Activated CD8-positive, alpha-beta T cell treated with anti-CD3 and anti-CD28 coated beads for 36 hours (primary cell): Measurements from ENCODE around the gene POLR2H. TPM values are rescaled to one million over a fixed set of nuclear protein-coding genes. Genes with fewer than 3 reads are reported as not detected.

Source experiments
- ATAC-seq: fragments of 200-7000 bp; cut with Tn5 transposase; one replicate; pipeline ENCODE4 v1.10.0; 2021; ENCODE audit warnings: mild to moderate bottlenecking, moderate library complexity
- CTCF ChIA-PET: fragments of 350-600 bp; sonication (Branson Sonifier 250); formaldehyde crosslinking; loops from one replicate; lab custom pipeline; 2021; ENCODE audit warnings: antibody characterized with exemption; lab: Charles Lee
- POLR2A ChIA-PET: fragments of 350-600 bp; sonication (Branson Sonifier 250); formaldehyde crosslinking; loops from one replicate; lab custom pipeline; 2021; ENCODE audit warnings: antibody characterized with exemption; lab: Charles Lee
- DNase-seq: peaks from one replicate; pipeline ENCODE4 v3.0.0-alpha.2; 2020
- H3K27ac Mint-ChIP-seq: one replicate; pipeline ENCODE4 v1.8.0; 2021; ENCODE audit warnings: mild to moderate bottlenecking, mixed read lengths
- H3K27me3 Mint-ChIP-seq: one replicate; pipeline ENCODE4 v1.8.0; 2021; ENCODE audit warnings: mixed read lengths
- H3K36me3 Mint-ChIP-seq: one replicate; pipeline ENCODE4 v1.8.0; 2021; ENCODE audit warnings: low read depth, mixed read lengths
- H3K4me1 Mint-ChIP-seq: one replicate; pipeline ENCODE4 v1.8.0; 2021; ENCODE audit warnings: low read depth, mixed read lengths
- H3K4me3 Mint-ChIP-seq: one replicate; pipeline ENCODE4 v1.8.0; 2021; ENCODE audit warnings: mild to moderate bottlenecking, moderate library complexity, mixed read lengths
- H3K9me3 Mint-ChIP-seq: one replicate; pipeline ENCODE4 v1.8.0; 2021; ENCODE audit warnings: mixed read lengths
- intact Hi-C: fragments of 100-400 bp; cut with micrococcal nuclease; formaldehyde crosslinking; loops from one replicate; pipeline ENCODE4 v1.10.0; 2022
- total RNA-seq, 2 experiments: library from RNA; stranded (reverse); gene quantifications; one replicate each; pipeline ENCODE4 v1.2.3, GENCODE V29; 2021
- TF ChIP-seq, protein P1 (sequence below): fragments of 200-600 bp; IDR thresholded peaks from one replicate; pipeline ENCODE4 v1.8.0; 2022; ENCODE audit warnings: antibody characterized with exemption, mild to moderate bottlenecking

POLR2H gene
- total RNA-seq, 2 experiments from 2014 or later = 166 to 169 TPM

DNA sequence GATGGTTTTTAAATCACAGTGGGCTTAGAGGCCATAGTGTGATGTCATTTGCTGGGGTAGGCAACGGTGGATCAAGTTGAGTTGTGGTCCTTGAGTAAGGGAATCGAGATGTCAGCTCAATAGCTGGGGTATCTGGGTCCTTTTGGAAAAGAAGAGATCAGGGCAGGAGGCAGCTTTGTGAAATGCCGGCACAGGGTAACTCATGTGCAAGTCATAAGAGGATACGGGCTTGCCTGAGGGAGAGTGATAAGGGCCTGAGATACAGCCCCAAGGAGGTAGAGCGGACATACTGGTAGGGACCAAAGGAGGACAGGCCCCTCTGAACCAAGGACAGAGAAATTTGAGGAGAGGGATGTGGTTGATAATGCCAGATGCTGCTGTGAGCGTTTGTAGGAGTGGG is 28.3 kb upstream of the POLR2H start:
- Mint-ChIP-seq H3K4me3 (no peak overlapping the region), H3K4me1 (peaks cover 73% of the 10 kb centered on the region), H3K27ac (peak overlapping the region; percentile 89), H3K27me3 (no peaks in the 10 kb centered on the region), H3K36me3 (peaks cover 63% of the 10 kb centered on the region), H3K9me3 (no peaks in the 10 kb centered on the region)
- CTCF ChIA-PET = no interaction called here
- TF ChIP-seq, protein P1, sequence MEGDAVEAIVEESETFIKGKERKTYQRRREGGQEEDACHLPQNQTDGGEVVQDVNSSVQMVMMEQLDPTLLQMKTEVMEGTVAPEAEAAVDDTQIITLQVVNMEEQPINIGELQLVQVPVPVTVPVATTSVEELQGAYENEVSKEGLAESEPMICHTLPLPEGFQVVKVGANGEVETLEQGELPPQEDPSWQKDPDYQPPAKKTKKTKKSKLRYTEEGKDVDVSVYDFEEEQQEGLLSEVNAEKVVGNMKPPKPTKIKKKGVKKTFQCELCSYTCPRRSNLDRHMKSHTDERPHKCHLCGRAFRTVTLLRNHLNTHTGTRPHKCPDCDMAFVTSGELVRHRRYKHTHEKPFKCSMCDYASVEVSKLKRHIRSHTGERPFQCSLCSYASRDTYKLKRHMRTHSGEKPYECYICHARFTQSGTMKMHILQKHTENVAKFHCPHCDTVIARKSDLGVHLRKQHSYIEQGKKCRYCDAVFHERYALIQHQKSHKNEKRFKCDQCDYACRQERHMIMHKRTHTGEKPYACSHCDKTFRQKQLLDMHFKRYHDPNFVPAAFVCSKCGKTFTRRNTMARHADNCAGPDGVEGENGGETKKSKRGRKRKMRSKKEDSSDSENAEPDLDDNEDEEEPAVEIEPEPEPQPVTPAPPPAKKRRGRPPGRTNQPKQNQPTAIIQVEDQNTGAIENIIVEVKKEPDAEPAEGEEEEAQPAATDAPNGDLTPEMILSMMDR = no peak
- DNase-seq (no peak), ATAC-seq (no peak)
- intact Hi-C loops = no loop called here
- POLR2A ChIA-PET = interaction anchor here (1.0 to 1.6 kb wide), 5 partner anchors 9 to 201 kb away, joined by 3 to 12 read pairs (median 4); no protein-coding TSS in a partner anchor

GRCh38 chr3:184333700-184334099 is 27.8 kb upstream of the POLR2H start:
- CTCF ChIA-PET = no interaction called here
- H3K27me3 Mint-ChIP-seq = no peaks in the 10 kb centered on the region
- H3K9me3 Mint-ChIP-seq = no peaks in the 10 kb centered on the region
- TF ChIP-seq, protein P1 = no peak
- DNase-seq (no peak), ATAC-seq (no peak)
- intact Hi-C loops = loop anchor here (2.0 kb wide), 1 partner anchor 17 kb away; no protein-coding TSS in a partner anchor
- POLR2A ChIA-PET = interaction anchor here (1.0 to 1.6 kb wide), 5 partner anchors 10 to 200 kb away, joined by 3 to 12 read pairs (median 4); no protein-coding TSS in a partner anchor
- H3K27ac Mint-ChIP-seq = peak overlapping the region; percentile 89
- peaks cover 75% of the 10 kb centered on the region for H3K4me1 Mint-ChIP-seq
- H3K36me3 Mint-ChIP-seq = peaks cover 58% of the 10 kb centered on the region
- H3K4me3 Mint-ChIP-seq = no peak overlapping the region

- Mint-ChIP-seq H3K9me3 (no peaks in the 10 kb centered on the region), H3K27me3 (no peaks in the 10 kb centered on the region), H3K36me3 (peaks cover 51% of the 10 kb centered on the region), H3K27ac (peak overlapping the region; percentile 89), H3K4me3 (peak overlapping the region; percentile 22), H3K4me1 (peaks cover 70% of the 10 kb centered on the region)
- POLR2A ChIA-PET = interaction anchor here (0.8 to 1.3 kb wide), 7 partner anchors 8 to 28 kb away, joined by 3 to 8 read pairs (median 5); partner anchors contain the start of genes CLCN2 and POLR2H
- TF ChIP-seq, protein P1 = no peak
- ATAC-seq (peak; percentile 75), DNase-seq (peak; percentile 78)
- intact Hi-C loops = loop anchor here (2.0 kb wide), 1 partner anchor 18 kb away; no protein-coding TSS in a partner anchor
- CTCF ChIA-PET = interaction anchor here (1.3 kb wide), 1 partner anchor 207 kb away, joined by 3 read pairs; no protein-coding TSS in a partner anchor
Measured at GRCh38 chr3:184334470-184335158, 26.9 kb upstream of the POLR2H start.

DNA sequence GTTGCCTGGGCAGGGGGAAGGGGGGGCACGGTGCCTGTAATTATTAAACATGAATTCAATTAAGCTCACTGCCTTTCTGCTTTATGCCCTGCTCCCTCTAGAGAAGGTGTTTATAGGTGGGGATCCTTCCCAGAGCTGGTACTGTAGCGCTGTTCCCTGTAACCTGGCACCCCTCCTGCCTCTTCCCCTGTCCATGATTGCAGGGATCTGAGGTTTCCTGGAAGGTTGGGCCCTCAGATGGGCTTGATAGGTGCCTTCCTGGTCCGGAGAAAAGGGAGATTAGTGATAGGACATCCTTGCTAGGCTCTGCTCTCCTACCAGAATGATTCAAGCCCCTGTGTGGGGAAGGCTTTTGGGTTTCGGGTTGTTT is 26.2 kb upstream of the POLR2H start:
- H3K36me3 Mint-ChIP-seq = peaks cover 45% of the 10 kb centered on the region
- POLR2A ChIA-PET = interaction anchor here (0.8 to 1.4 kb wide), 11 partner anchors 9 to 32 kb away, joined by 3 to 8 read pairs (median 4); partner anchors contain the start of genes CLCN2 and POLR2H
- TF ChIP-seq, protein P1 = no peak

More for the DNA sequence above, 26.2 kb upstream of the POLR2H start:
- CTCF ChIA-PET = interaction anchor here (1.3 kb wide), 1 partner anchor 206 kb away, joined by 3 read pairs; no protein-coding TSS in a partner anchor
- DNase-seq (no peak), ATAC-seq (no peak)
- intact Hi-C loops = loop anchor here (2.0 kb wide), 1 partner anchor 18 kb away; no protein-coding TSS in a partner anchor
- Mint-ChIP-seq H3K4me3 (peak overlapping the region; percentile 82), H3K27ac (peak overlapping the region; percentile 89), H3K9me3 (no peaks in the 10 kb centered on the region), H3K27me3 (no peaks in the 10 kb centered on the region), H3K4me1 (peaks cover 66% of the 10 kb centered on the region)
